ENCODE measurements around the gene AZIN2.

AZIN2 gene

GRCh38 chr1:33143698-33144097 is 62.7 kb downstream of the AZIN2 start:
- H4K20me1 ChIP-seq = no peaks in the 10 kb centered on the region
- H3K27me3 ChIP-seq = no peaks in the 10 kb centered on the region
- no peak for TF ChIP-seq Cebpa-rat (IDR thresholded peaks at IDR 0.05)
- H3K27ac ChIP-seq = no peak overlapping the region
- H3K9me3 ChIP-seq = no peaks in the 10 kb centered on the region
- no peak overlapping the region for H3K9ac ChIP-seq
- no peak overlapping the region for H3K4me3 ChIP-seq
- H3K4me2 ChIP-seq = no peak overlapping the region
- peaks cover 39% of the 10 kb centered on the region for H3K36me3 ChIP-seq
- peaks cover 27% of the 10 kb centered on the region for H3K4me1 ChIP-seq

GRCh38 chr1:33146003-33146402 is 65.0 kb downstream of the AZIN2 start:
- no peak overlapping the region for H3K9ac ChIP-seq
- H3K4me2 ChIP-seq = no peak overlapping the region

GRCh38 chr1:33147275-33147996 is 66.5 kb downstream of the AZIN2 start:
- no peaks in the 10 kb centered on the region for H3K9me3 ChIP-seq
- H3K27ac ChIP-seq = no peak overlapping the region
- H3K36me3 ChIP-seq = peaks cover 42% of the 10 kb centered on the region
- H3K4me2 ChIP-seq = no peak overlapping the region
- TF ChIP-seq Cebpa-rat (IDR thresholded peaks at IDR 0.05) = no peak
- no peaks in the 10 kb centered on the region for H4K20me1 ChIP-seq
- H3K27me3 ChIP-seq = no peaks in the 10 kb centered on the region
- H3K4me3 ChIP-seq = no peak overlapping the region
- H3K9ac ChIP-seq = no peak overlapping the region
- peaks cover 33% of the 10 kb centered on the region for H3K4me1 ChIP-seq

More at GRCh38 chr1:33146003-33146402, 65.0 kb downstream of the AZIN2 start:
- Histone ChIP-seq H3K27ac (no peak overlapping the region), H3K27me3 (no peaks in the 10 kb centered on the region), H3K36me3 (peaks cover 42% of the 10 kb centered on the region), H3K9me3 (no peaks in the 10 kb centered on the region), H3K4me1 (peaks cover 23% of the 10 kb centered on the region), H4K20me1 (no peaks in the 10 kb centered on the region), H3K4me3 (no peak overlapping the region)
- no peak for TF ChIP-seq Cebpa-rat (IDR thresholded peaks at IDR 0.05)

GRCh38 chr1:33147997-33148314 is 67.0 kb downstream of the AZIN2 start:
- H3K4me3 ChIP-seq = no peak overlapping the region
- H3K4me2 ChIP-seq = no peak overlapping the region
- H3K9ac ChIP-seq = no peak overlapping the region
- no peaks in the 10 kb centered on the region for H3K9me3 ChIP-seq
- no peaks in the 10 kb centered on the region for H4K20me1 ChIP-seq
- no peak overlapping the region for H3K27ac ChIP-seq
- no peak for TF ChIP-seq Cebpa-rat (IDR thresholded peaks at IDR 0.05)
- no peaks in the 10 kb centered on the region for H3K27me3 ChIP-seq
- H3K4me1 ChIP-seq = peaks cover 37% of the 10 kb centered on the region
- H3K36me3 ChIP-seq = peaks cover 42% of the 10 kb centered on the region

GRCh38 chr1:33148615-33149014 is 67.7 kb downstream of the AZIN2 start:
- no peak for TF ChIP-seq Cebpa-rat (IDR thresholded peaks at IDR 0.05)
- peaks cover 44% of the 10 kb centered on the region for H3K4me1 ChIP-seq
- no peaks in the 10 kb centered on the region for H4K20me1 ChIP-seq
- H3K36me3 ChIP-seq = peaks cover 42% of the 10 kb centered on the region
- no peak overlapping the region for H3K9ac ChIP-seq
- H3K4me2 ChIP-seq = no peak overlapping the region
- H3K9me3 ChIP-seq = no peaks in the 10 kb centered on the region
- no peak overlapping the region for H3K4me3 ChIP-seq
- H3K27me3 ChIP-seq = no peaks in the 10 kb centered on the region
- H3K27ac ChIP-seq = no peak overlapping the region

- Histone ChIP-seq H4K20me1 (no peaks in the 10 kb centered on the region), H3K4me2 (peak overlapping the region; percentile 90; the same call in 1 of the 2 replicates), H3K9me3 (no peaks in the 10 kb centered on the region), H3K36me3 (peaks cover 37% of the 10 kb centered on the region), H3K4me1 (peaks cover 54% of the 10 kb centered on the region), H3K27ac (peak overlapping the region; percentile 94; the same call in 1 of the 2 replicates), H3K9ac (no peak overlapping the region), H3K27me3 (no peaks in the 10 kb centered on the region), H3K4me3 (no peak overlapping the region)
- no peak for TF ChIP-seq Cebpa-rat (IDR thresholded peaks at IDR 0.05)
Measured at GRCh38 chr1:33149453-33150190, 68.7 kb downstream of the AZIN2 start.

- Histone ChIP-seq H3K9ac (peak overlapping the region; percentile 78), H3K4me1 (peaks cover 62% of the 10 kb centered on the region), H3K4me2 (peak overlapping the region; percentile 90), H3K9me3 (no peaks in the 10 kb centered on the region), H3K27ac (peak overlapping the region; percentile 94), H3K27me3 (no peaks in the 10 kb centered on the region), H3K4me3 (no peak overlapping the region), H4K20me1 (no peaks in the 10 kb centered on the region), H3K36me3 (peaks cover 28% of the 10 kb centered on the region)
- TF ChIP-seq Cebpa-rat (IDR thresholded peaks at IDR 0.05) = no peak
Measured at GRCh38 chr1:33150522-33150921, 69.6 kb downstream of the AZIN2 start.

- H3K4me2 ChIP-seq = peak overlapping the region; percentile 90
- no peaks in the 10 kb centered on the region for H4K20me1 ChIP-seq
- peaks cover 22% of the 10 kb centered on the region for H3K36me3 ChIP-seq
- peak overlapping the region; percentile 78 for H3K9ac ChIP-seq
- H3K9me3 ChIP-seq = no peaks in the 10 kb centered on the region
- no peak for TF ChIP-seq Cebpa-rat (IDR thresholded peaks at IDR 0.05)
- peaks cover 63% of the 10 kb centered on the region for H3K4me1 ChIP-seq
- peak overlapping the region; percentile 94 for H3K27ac ChIP-seq
- H3K4me3 ChIP-seq = peak overlapping the region; percentile 31; the same call in 1 of the 2 replicates
- H3K27me3 ChIP-seq = no peaks in the 10 kb centered on the region
Measured at GRCh38 chr1:33151116-33151515, 70.2 kb downstream of the AZIN2 start.

- no peaks in the 10 kb centered on the region for H4K20me1 ChIP-seq
- peaks cover 69% of the 10 kb centered on the region for H3K4me1 ChIP-seq
- no peaks in the 10 kb centered on the region for H3K9me3 ChIP-seq
- no peak for TF ChIP-seq Cebpa-rat (IDR thresholded peaks at IDR 0.05)
- H3K27me3 ChIP-seq = no peaks in the 10 kb centered on the region
- peak overlapping the region; percentile 90 for H3K4me2 ChIP-seq
- peak overlapping the region; percentile 31; the same call in 1 of the 2 replicates for H3K4me3 ChIP-seq
- peak overlapping the region; percentile 94 for H3K27ac ChIP-seq
- H3K36me3 ChIP-seq = peaks cover 11% of the 10 kb centered on the region
- peak overlapping the region; percentile 78; the same call in 1 of the 2 replicates for H3K9ac ChIP-seq
Measured at GRCh38 chr1:33152685-33153432, 71.9 kb downstream of the AZIN2 start.
